A673 (cell line): ENCODE results near the gene RIT1. TPM values are rescaled to one million over a fixed set of nuclear protein-coding genes. Genes with fewer than 3 reads are reported as not detected.

Experiments used
- BruUV-seq: library from RNA; stranded (reverse); fragments of 400-500 nt; replicated peaks from 2 replicates; lab custom pipeline; 2021; lab: Mats Ljungman, UMichigan
- CTCF ChIA-PET: fragments of 300-600 bp; sonication (Branson Sonifier 250); formaldehyde crosslinking; loops from one replicate; lab custom pipeline; 2022; ENCODE audit warnings: antibody characterized with exemption; lab: Charles Lee
- POLR2A ChIA-PET: fragments of 300-600 bp; sonication (Branson Sonifier 250); formaldehyde crosslinking; loops from one replicate; lab custom pipeline; 2022; ENCODE audit warnings: antibody characterized with exemption; ENCODE audit not compliant: low non-redundant PET; lab: Charles Lee
- DNase-seq: peaks from one replicate; pipeline ENCODE4 v3.0.0-alpha.2; 2015; ENCODE audit warnings: low spot score
- H3K27ac ChIP-seq: fragments of 200-600 bp; sonication (generic); 2 replicates; pipeline ENCODE4 v1.5.1; 2016; ENCODE audit warnings: mixed run types, low read depth, mild to moderate bottlenecking, mixed read lengths, antibody characterized with exemption, low read length; ENCODE audit not compliant: poor library complexity, severe bottlenecking
- H3K27me3 ChIP-seq: fragments of 200-600 bp; sonication (generic); replicated peaks from 2 replicates; pipeline ENCODE4 v1.6.1; 2017; ENCODE audit warnings: mixed run types, low read depth, mild to moderate bottlenecking, mixed read lengths, antibody characterized with exemption, low read length; ENCODE audit not compliant: insufficient read depth, poor library complexity
- H3K36me3 ChIP-seq: fragments of 200-600 bp; sonication (generic); 2 replicates; pipeline ENCODE4 v1.6.1; 2016; ENCODE audit warnings: mixed run types, mild to moderate bottlenecking, mixed read lengths, antibody characterized with exemption, low read length; ENCODE audit not compliant: insufficient read depth, poor library complexity, severe bottlenecking
- H3K4me1 ChIP-seq: fragments of 200-600 bp; sonication (generic); 2 replicates; pipeline ENCODE4 v1.6.1; 2017; ENCODE audit warnings: mixed run types, mild to moderate bottlenecking, mixed read lengths, antibody characterized with exemption, low read length; ENCODE audit not compliant: insufficient read depth, poor library complexity, severe bottlenecking
- H3K4me3 ChIP-seq: fragments of 200-600 bp; sonication (generic); 2 replicates; pipeline ENCODE4 v1.5.1; 2016; ENCODE audit warnings: low read depth, mixed run types, mild to moderate bottlenecking, mixed read lengths, low read length; ENCODE audit not compliant: poor library complexity, severe bottlenecking
- H3K9me3 ChIP-seq: fragments of 200-600 bp; sonication (generic); 2 replicates; pipeline ENCODE4 v1.6.1; 2016; ENCODE audit warnings: mixed run types, low read depth, mild to moderate bottlenecking, mixed read lengths, antibody characterized with exemption, low read length; ENCODE audit not compliant: poor library complexity, severe bottlenecking
- CTCF ChIP-seq: fragments of 300-800, 200-600 bp; sonication (generic); conservative IDR thresholded peaks from 2 replicates; pipeline ENCODE4 v1.5.1; 2017; ENCODE audit warnings: low read depth, mild to moderate bottlenecking, antibody characterized with exemption, low read length, moderate library complexity, mixed read lengths
- EZH2 ChIP-seq: fragments of 200-600 bp; sonication (generic); IDR thresholded peaks from 2 replicates; pipeline ENCODE4 v1.6.1; 2017; ENCODE audit warnings: borderline replicate concordance, low read depth, mild to moderate bottlenecking, mixed read lengths, antibody characterized with exemption, low read length; ENCODE audit not compliant: poor library complexity, severe bottlenecking
- intact Hi-C: fragments of 100-400 bp; cut with micrococcal nuclease; formaldehyde crosslinking; loops from one replicate; pipeline ENCODE4 v1.10.0; 2022; ENCODE audit not compliant: unreplicated experiment
- total RNA-seq: library from RNA; stranded (reverse); gene quantifications from 2 replicates; pipeline ENCODE4 v1.2.3, GENCODE V29; 2021

RIT1 gene
- total RNA-seq, 1 experiment from 2014 or later, result 27.5 TPM

- no peak overlapping the region for H3K4me3 ChIP-seq
- intact Hi-C loops, result no loop called here
- H3K9me3 ChIP-seq, result no peaks in the 10 kb centered on the region
- H3K4me1 ChIP-seq, result no peaks in the 10 kb centered on the region
- no peak overlapping the region for H3K27ac ChIP-seq
- POLR2A ChIA-PET, result no interaction called here
- CTCF ChIA-PET, result no interaction called here
- TF ChIP-seq CTCF (no peak), EZH2 (no peak)
- BruUV-seq, result no TSS peak
- H3K36me3 ChIP-seq, result peaks cover 98% of the 10 kb centered on the region
- H3K27me3 ChIP-seq, result no peaks in the 10 kb centered on the region
- no peak for DNase-seq
Observed at GRCh38 chr1:155954645-155955044, 43.5 kb upstream of the RIT1 start.

- H3K4me1 ChIP-seq, result no peaks in the 10 kb centered on the region
- TF ChIP-seq CTCF (no peak), EZH2 (no peak)
- H3K27me3 ChIP-seq, result no peaks in the 10 kb centered on the region
- intact Hi-C loops, result no loop called here
- DNase-seq, result no peak
- BruUV-seq, result no TSS peak
- H3K36me3 ChIP-seq, result peaks cover 96% of the 10 kb centered on the region
- no peaks in the 10 kb centered on the region for H3K9me3 ChIP-seq
- CTCF ChIA-PET, result no interaction called here
- no peak overlapping the region for H3K4me3 ChIP-seq
- no peak overlapping the region for H3K27ac ChIP-seq
- POLR2A ChIA-PET, result no interaction called here
Observed at GRCh38 chr1:155952505-155952890, 41.3 kb upstream of the RIT1 start.

GRCh38 chr1:155951753-155952504 is 40.8 kb upstream of the RIT1 start:
- Histone ChIP-seq H3K36me3 (peaks cover 96% of the 10 kb centered on the region), H3K4me1 (no peaks in the 10 kb centered on the region), H3K27me3 (no peaks in the 10 kb centered on the region), H3K4me3 (no peak overlapping the region), H3K9me3 (no peaks in the 10 kb centered on the region), H3K27ac (no peak overlapping the region)
- ChIA-PET POLR2A (no interaction called here), CTCF (no interaction called here)
- no TSS peak for BruUV-seq
- no peak for DNase-seq
- TF ChIP-seq EZH2 (no peak), CTCF (no peak)
- intact Hi-C loops, result no loop called here
